HPDE6-E6E7 (cell line): ENCODE results near the gene CASP7.

Source experiments
- DNase-seq: peaks from one replicate; pipeline ENCODE4 v3.0.0; 2011; ENCODE audit warnings: missing footprints; ENCODE audit errors: extremely low spot score

Gene CASP7

GRCh38 chr10:113666682-113667252 is 12.9 kb upstream of the CASP7 start:
- DNase-seq: no peak

GRCh38 chr10:113680190-113681111 is 739 bp downstream of the CASP7 start:
- peak; percentile 15 for DNase-seq

- no peak for DNase-seq
These were observed 2.1 kb downstream of the CASP7 start for GRCh38 chr10:113681533-113682470.

GRCh38 chr10:113683300-113683699 is 3.6 kb downstream of the CASP7 start:
- no peak for DNase-seq

- no peak for DNase-seq
These were observed 6.3 kb downstream of the CASP7 start for GRCh38 chr10:113686028-113686427.

GRCh38 chr10:113687037-113687436 is 7.3 kb downstream of the CASP7 start:
- DNase-seq: no peak

GRCh38 chr10:113689057-113689456 is 9.3 kb downstream of the CASP7 start:
- no peak for DNase-seq

GRCh38 chr10:113689574-113689973 is 9.9 kb downstream of the CASP7 start:
- DNase-seq: no peak

GRCh38 chr10:113690749-113691148 is 11.0 kb downstream of the CASP7 start:
- no peak for DNase-seq

GRCh38 chr10:113691381-113691780 is 11.7 kb downstream of the CASP7 start:
- no peak for DNase-seq

GRCh38 chr10:113692271-113692670 is 12.6 kb downstream of the CASP7 start:
- no peak for DNase-seq

- DNase-seq: no peak
These were observed 13.6 kb downstream of the CASP7 start for GRCh38 chr10:113693348-113693747.

GRCh38 chr10:113695691-113696090 is 16.0 kb downstream of the CASP7 start:
- no peak for DNase-seq

GRCh38 chr10:113697595-113697994 is 17.9 kb downstream of the CASP7 start:
- DNase-seq: no peak

GRCh38 chr10:113704637-113705343 is 25.1 kb downstream of the CASP7 start:
- no peak for DNase-seq

- DNase-seq: no peak
These were observed 25.6 kb downstream of the CASP7 start for GRCh38 chr10:113705344-113705652.

- DNase-seq: no peak
These were observed 26.9 kb downstream of the CASP7 start for GRCh38 chr10:113706623-113707022.

- DNase-seq: no peak
These were observed 28.9 kb downstream of the CASP7 start for GRCh38 chr10:113708640-113709039.

- no peak for DNase-seq
These were observed 29.6 kb downstream of the CASP7 start for GRCh38 chr10:113709221-113709838.

- DNase-seq: no peak
These were observed 31.4 kb downstream of the CASP7 start for GRCh38 chr10:113711142-113711541.

- no peak for DNase-seq
These were observed 32.3 kb downstream of the CASP7 start for GRCh38 chr10:113712024-113712423.
